Endothelial cell of hepatic sinusoid (primary cell): Measurements from ENCODE around the gene PHF11.
"Not testable (repeated sequence)": the region's sequence is repeated elsewhere in the genome, so short reads cannot be mapped to it uniquely, and the experiment has no call there.

Source experiments
- in situ Hi-C: cut with HindIII; loops from 2 replicates; pipeline ENCODE4 v1.10.0; 2017; ENCODE audit warnings: low sequenced_read_pairs

PHF11 gene

DNA sequence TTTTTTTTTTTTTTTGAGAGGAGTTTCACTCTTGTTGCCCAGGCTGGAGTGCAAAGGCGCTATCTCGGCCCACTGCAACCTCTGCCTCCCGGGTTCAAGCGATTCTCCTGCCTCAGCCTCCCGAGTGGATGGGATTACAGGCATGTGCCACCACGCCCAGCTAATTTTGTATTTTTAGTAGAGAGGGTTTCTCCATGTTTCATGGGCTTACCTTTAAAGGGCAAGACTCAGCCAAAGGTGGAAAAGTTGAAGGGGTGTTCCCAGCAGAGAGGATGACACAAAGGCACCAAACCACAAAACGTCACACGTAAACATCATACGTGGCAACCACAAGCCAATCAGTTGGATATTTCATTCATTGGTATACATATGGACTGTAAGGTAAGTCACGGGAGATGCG is 1.1 kb downstream of the PHF11 start:
- in situ Hi-C loops = not testable (repeated sequence)

DNA sequence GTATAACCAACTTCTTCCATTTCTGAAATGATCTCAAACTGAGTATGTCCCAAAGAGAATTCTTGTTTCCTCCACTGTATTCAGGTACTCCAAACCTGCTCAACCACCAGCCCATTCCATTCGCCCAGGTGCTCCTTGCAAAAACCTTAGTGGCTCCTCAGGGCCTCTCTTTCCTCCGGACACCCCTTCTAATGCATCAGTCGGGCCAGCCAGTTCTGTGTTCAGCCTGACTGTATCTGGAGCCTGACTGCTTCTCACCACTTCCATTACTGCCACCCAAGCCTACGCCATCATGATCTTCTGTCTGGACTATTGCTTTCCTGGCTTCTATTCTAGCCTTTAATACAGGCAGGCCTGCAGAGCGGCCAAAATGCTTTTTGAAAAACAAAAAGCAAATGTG is 1.5 kb downstream of the PHF11 start:
- in situ Hi-C loops = no loop called here

GRCh38 chr13:49498206-49498605 is 2.5 kb downstream of the PHF11 start:
- in situ Hi-C loops = no loop called here

DNA sequence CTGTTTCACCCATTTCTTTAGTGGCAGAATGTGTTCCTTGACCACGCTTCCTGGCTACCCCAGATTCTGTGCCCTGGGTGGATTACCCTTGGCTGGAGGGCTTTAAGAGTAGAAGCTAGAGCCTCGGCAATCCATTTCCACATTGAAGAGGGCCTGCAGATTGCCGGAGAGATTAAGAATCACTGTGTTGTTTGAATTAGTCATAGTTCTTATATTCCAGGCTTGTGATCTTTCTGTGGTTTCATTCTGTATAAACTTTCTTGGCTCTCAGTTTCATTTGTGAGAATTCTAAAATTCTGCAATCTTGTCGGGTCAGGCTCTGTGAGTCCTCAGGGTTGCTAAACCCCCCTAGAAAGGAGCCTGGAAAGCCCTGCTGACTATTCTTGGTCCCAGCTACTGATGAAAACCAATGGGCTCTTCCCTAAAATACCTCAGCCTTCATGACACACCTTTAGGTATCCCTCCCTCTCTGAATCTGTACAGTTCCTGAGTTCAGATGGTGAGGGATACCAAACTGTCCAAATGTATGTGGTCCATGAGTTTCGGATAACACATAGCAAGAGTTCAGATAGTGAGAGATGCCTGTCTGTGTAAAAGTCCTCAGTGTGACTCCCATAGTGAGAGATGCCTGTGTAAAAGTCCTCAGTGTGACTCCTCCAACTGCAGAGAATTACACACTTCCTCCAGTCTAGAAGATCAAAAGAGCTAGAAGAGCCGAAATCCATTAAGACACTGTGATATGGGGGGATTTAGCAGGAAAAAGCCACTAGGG is 4.3 kb downstream of the PHF11 start:
- in situ Hi-C loops = no loop called here

DNA sequence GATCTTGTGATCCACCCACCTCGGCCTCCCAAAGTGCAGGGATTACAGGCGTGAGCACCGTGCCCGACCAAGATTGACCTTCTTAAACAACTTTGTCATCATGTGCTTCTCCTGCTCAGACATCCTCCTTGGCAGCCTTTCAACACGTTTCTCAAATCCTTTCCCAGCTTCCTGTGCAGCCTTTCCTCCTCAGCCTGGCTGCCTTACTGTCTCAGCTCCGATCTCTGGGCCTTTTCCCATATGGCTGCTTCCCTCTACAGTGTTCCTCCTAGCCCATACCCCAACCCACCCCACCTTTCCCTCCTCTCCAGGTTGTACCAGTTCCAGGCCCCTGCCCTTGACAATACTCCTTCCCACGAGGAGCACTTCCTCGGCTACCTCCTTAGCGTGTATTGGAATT is 7.2 kb downstream of the PHF11 start:
- in situ Hi-C loops = no loop called here

DNA sequence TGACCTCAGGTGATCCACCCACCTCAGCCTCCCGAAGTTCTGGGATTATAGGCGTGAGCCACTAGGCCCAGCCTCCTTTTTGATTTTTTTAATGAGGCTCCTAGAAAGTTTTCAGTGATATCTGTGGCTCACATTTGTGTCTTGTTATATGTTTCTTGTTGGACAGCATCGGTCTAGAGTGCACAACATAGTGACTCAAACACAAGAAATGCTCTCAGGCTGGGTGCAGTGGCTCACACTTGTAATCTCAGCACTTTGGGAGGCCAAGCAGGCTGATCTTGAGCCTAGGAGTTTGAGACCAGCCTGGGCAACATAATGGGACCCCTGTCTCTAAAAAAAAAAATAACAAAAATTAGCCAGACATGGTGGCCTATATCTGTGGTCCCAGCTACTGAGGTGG is 8.2 kb downstream of the PHF11 start:
- in situ Hi-C loops = no loop called here

GRCh38 chr13:49512578-49512977 is 16.8 kb downstream of the PHF11 start:
- in situ Hi-C loops = no loop called here

- in situ Hi-C loops = loop anchor here (5.0 kb wide), 1 partner anchor 86 kb away; no protein-coding TSS in a partner anchor
These were observed 20.7 kb downstream of the PHF11 start for GRCh38 chr13:49516467-49516866.

- in situ Hi-C loops = loop anchor here (5.0 kb wide), 1 partner anchor 85 kb away; no protein-coding TSS in a partner anchor
These were observed 21.7 kb downstream of the PHF11 start for GRCh38 chr13:49517461-49517860.

GRCh38 chr13:49521224-49521623 is 25.5 kb downstream of the PHF11 start:
- in situ Hi-C loops = no loop called here

- in situ Hi-C loops = loop anchor here (5.0 kb wide), 2 partner anchors 33 to 68 kb away; no protein-coding TSS in a partner anchor
These were observed 29.2 kb downstream of the PHF11 start for GRCh38 chr13:49524740-49525501.

- in situ Hi-C loops = loop anchor here (5.0 kb wide), 2 partner anchors 35 to 70 kb away; no protein-coding TSS in a partner anchor
These were observed 31.4 kb downstream of the PHF11 start for GRCh38 chr13:49527123-49527522.

DNA sequence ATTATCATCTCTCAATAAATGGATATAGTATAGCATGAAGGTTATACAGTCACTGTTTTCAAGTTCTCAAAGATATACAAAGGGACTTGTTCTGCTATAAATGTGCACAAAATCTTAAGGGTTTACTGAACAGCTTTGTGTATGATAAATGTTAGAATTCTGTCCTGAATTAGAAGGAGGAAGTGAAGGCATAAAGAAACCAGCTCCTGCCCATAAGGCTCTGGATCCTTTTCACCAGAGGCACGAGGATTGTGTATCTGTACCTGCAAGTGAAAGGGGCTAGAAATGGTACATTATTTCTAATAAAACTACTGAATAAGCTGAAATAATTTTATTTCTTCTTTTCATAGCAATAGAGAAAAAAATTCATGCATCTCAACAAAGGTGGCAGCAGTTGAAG is 32.4 kb downstream of the PHF11 start:
- in situ Hi-C loops = loop anchor here (5.0 kb wide), 2 partner anchors 36 to 71 kb away; no protein-coding TSS in a partner anchor

DNA sequence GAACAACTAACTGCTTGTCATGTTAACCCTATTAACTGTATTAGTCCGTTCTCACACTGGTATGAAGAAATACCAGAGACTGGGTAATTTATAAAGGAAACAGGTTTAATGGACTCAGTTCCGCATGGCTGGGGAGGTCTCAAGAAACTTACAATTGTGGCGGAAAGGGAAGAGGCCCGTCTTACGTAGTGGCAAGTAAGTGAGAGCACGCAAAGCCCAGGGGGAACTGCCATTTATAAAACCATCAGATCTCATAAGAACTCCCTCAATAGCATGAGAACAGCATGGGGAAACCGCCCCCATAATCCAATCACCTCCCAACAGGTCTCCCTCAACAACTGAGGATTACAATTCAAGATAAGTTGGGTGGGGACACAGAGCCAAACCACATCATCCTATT is 34.7 kb downstream of the PHF11 start:
- in situ Hi-C loops = no loop called here

GRCh38 chr13:49532593-49532992 is 36.8 kb downstream of the PHF11 start:
- in situ Hi-C loops = no loop called here

- in situ Hi-C loops = no loop called here
These were observed 37.3 kb downstream of the PHF11 start for GRCh38 chr13:49533011-49533410.

DNA sequence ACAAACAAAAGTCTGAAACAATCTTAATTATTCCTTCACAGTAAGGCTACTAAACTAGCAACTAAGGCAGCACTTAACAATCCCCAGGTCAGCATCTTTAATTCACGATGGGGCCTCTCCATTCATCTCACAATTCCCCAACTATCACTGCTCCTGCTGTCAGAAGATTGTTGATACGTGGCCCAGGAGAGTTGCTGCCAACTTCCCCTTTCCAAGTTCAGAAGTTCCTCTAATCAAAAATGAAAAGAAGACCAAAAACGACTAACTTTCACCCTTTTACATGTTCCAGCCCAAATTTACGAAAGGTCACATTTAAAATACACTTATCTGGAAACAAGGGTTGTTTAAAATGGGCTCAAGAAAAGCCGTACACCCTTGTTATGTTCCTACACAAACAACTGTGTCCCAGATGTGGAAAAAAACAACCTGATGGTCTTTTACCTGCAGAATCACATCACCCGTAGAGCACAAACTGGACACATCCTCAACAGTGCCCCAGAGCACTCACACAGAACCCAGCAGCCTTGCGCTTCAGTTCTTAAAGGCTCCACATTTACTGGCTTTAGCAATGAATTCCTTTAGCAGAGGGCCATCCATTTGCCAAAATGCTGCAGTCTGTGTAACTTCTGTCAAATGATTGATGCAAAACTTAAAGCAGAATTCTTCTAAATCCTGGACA is 38.0 kb downstream of the PHF11 start:
- in situ Hi-C loops = no loop called here

DNA sequence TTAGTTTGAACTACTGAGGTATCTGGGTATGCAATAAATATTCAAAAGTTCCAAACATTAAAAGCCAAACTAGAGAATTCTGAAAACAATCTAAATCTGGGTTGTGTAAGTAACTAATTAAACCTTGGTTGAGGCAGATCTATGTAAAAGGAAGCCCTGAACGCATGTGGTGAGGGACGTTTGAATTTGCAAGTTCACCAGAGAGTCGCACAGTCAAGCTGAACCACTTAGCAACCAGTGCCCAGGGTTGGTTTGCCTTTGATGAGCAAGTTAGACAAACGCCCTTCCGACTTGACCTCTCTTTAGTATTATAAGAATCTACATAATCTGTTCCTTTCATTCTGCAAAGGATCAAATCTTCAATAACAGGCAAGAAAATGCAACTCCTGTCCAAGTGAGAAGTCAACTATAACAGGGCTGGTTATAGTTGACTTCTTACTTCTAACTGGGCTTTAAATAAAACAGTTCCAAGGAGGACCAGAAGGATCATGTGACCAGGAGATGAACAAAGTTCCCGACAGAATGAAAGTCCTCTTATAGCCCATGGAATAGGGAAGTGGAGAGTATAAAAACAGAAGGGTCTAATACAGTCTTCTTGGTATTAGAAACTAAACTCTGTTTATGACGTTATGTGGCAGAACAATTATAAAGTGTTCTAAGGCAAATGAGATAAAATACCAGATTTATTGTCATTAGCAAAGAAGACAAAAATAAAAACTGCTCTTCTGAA is 40.6 kb downstream of the PHF11 start:
- in situ Hi-C loops = no loop called here

GRCh38 chr13:49538404-49538803 is 42.7 kb downstream of the PHF11 start:
- in situ Hi-C loops = no loop called here

GRCh38 chr13:49539313-49539712 is 43.6 kb downstream of the PHF11 start:
- in situ Hi-C loops = no loop called here

GRCh38 chr13:49539746-49540145 is 44.0 kb downstream of the PHF11 start:
- in situ Hi-C loops = no loop called here
